Adipocyte (in vitro differentiated cells): ENCODE results near the gene COL8A2.

Experiments used
- DNase-seq: peaks from one replicate; pipeline ENCODE4 v3.0.0-alpha.2; 2015; ENCODE audit warnings: low read depth
- H3K27me3 ChIP-seq: replicated peaks from 2 replicates; pipeline ENCODE4 v1.7.0; 2013; ENCODE audit warnings: mild to moderate bottlenecking, low read length, moderate library complexity; ENCODE audit not compliant: control insufficient read depth, insufficient read depth
- H3K36me3 ChIP-seq: 2 replicates; pipeline ENCODE4 v1.7.0; 2013; ENCODE audit warnings: low read length, mild to moderate bottlenecking, moderate library complexity; ENCODE audit not compliant: control insufficient read depth, insufficient read depth, severe bottlenecking
- H3K4me1 ChIP-seq: 2 replicates; pipeline ENCODE4 v1.7.0; 2013; ENCODE audit warnings: mild to moderate bottlenecking, low read length, moderate library complexity; ENCODE audit not compliant: control insufficient read depth, insufficient read depth
- H3K4me3 ChIP-seq: 2 replicates; pipeline ENCODE4 v1.7.0; 2013; ENCODE audit warnings: mild to moderate bottlenecking, low read length, moderate library complexity
- H3K9ac ChIP-seq: 2 replicates; pipeline ENCODE4 v1.7.0; 2013; ENCODE audit warnings: mild to moderate bottlenecking, low read length, moderate library complexity
- H3K9me3 ChIP-seq: 2 replicates; pipeline ENCODE4 v1.7.0; 2013; ENCODE audit warnings: mild to moderate bottlenecking, low read length, moderate library complexity; ENCODE audit not compliant: control insufficient read depth

COL8A2 gene

GRCh38 chr1:36148821-36149236 is 23.8 kb upstream of the COL8A2 start:
- Histone ChIP-seq H3K27me3 (no peaks in the 10 kb centered on the region), H3K9me3 (no peaks in the 10 kb centered on the region), H3K36me3 (no peaks in the 10 kb centered on the region), H3K4me1 (peaks cover 32% of the 10 kb centered on the region), H3K4me3 (peak overlapping the region; percentile 96), H3K9ac (peak overlapping the region; percentile 95)
- no peak for DNase-seq

- Histone ChIP-seq H3K27me3 (no peaks in the 10 kb centered on the region), H3K9ac (no peak overlapping the region)
- no peak for DNase-seq
Measured at GRCh38 chr1:36144413-36144812, 19.4 kb upstream of the COL8A2 start.

GRCh38 chr1:36143424-36143823 is 18.4 kb upstream of the COL8A2 start:
- Histone ChIP-seq H3K9ac (no peak overlapping the region), H3K4me3 (no peak overlapping the region), H3K27me3 (no peaks in the 10 kb centered on the region), H3K9me3 (no peaks in the 10 kb centered on the region), H3K36me3 (peaks cover 12% of the 10 kb centered on the region), H3K4me1 (peaks cover 14% of the 10 kb centered on the region)
- no peak for DNase-seq

More at GRCh38 chr1:36144413-36144812, 19.4 kb upstream of the COL8A2 start:
- peaks cover 17% of the 10 kb centered on the region for H3K4me1 ChIP-seq
- no peak overlapping the region for H3K4me3 ChIP-seq
- no peaks in the 10 kb centered on the region for H3K9me3 ChIP-seq
- peaks cover 8% of the 10 kb centered on the region for H3K36me3 ChIP-seq

- Histone ChIP-seq H3K9me3 (no peaks in the 10 kb centered on the region), H3K4me1 (peaks cover 14% of the 10 kb centered on the region), H3K27me3 (no peaks in the 10 kb centered on the region), H3K9ac (no peak overlapping the region), H3K4me3 (no peak overlapping the region), H3K36me3 (peaks cover 26% of the 10 kb centered on the region)
- DNase-seq, result no peak
Measured at GRCh38 chr1:36142121-36142520, 17.1 kb upstream of the COL8A2 start.

GRCh38 chr1:36139521-36139920 is 14.5 kb upstream of the COL8A2 start:
- H3K4me3 ChIP-seq, result no peak overlapping the region
- no peaks in the 10 kb centered on the region for H3K27me3 ChIP-seq
- DNase-seq, result no peak
- H3K36me3 ChIP-seq, result peaks cover 30% of the 10 kb centered on the region
- H3K4me1 ChIP-seq, result peaks cover 40% of the 10 kb centered on the region
- no peak overlapping the region for H3K9ac ChIP-seq
- H3K9me3 ChIP-seq, result no peaks in the 10 kb centered on the region

GRCh38 chr1:36137776-36138175 is 12.8 kb upstream of the COL8A2 start:
- DNase-seq, result no peak
- Histone ChIP-seq H3K36me3 (peaks cover 27% of the 10 kb centered on the region), H3K27me3 (no peaks in the 10 kb centered on the region), H3K9ac (no peak overlapping the region), H3K4me1 (peaks cover 54% of the 10 kb centered on the region), H3K9me3 (no peaks in the 10 kb centered on the region), H3K4me3 (no peak overlapping the region)

- DNase-seq, result no peak
- no peaks in the 10 kb centered on the region for H3K9me3 ChIP-seq
- no peaks in the 10 kb centered on the region for H3K27me3 ChIP-seq
- peak overlapping the region; percentile 58 for H3K9ac ChIP-seq
- H3K36me3 ChIP-seq, result peaks cover 27% of the 10 kb centered on the region
- no peak overlapping the region for H3K4me3 ChIP-seq
- H3K4me1 ChIP-seq, result peaks cover 54% of the 10 kb centered on the region
Measured at GRCh38 chr1:36137226-36137625, 12.2 kb upstream of the COL8A2 start.

GRCh38 chr1:36136535-36136934 is 11.5 kb upstream of the COL8A2 start:
- H3K9ac ChIP-seq, result peak overlapping the region; percentile 66
- peaks cover 27% of the 10 kb centered on the region for H3K36me3 ChIP-seq
- peak overlapping the region; percentile 4 for H3K4me3 ChIP-seq
- H3K4me1 ChIP-seq, result peaks cover 54% of the 10 kb centered on the region
- peak; percentile 82 for DNase-seq
- H3K27me3 ChIP-seq, result no peaks in the 10 kb centered on the region
- H3K9me3 ChIP-seq, result no peaks in the 10 kb centered on the region

GRCh38 chr1:36135796-36136195 is 10.8 kb upstream of the COL8A2 start:
- peaks cover 54% of the 10 kb centered on the region for H3K4me1 ChIP-seq
- H3K4me3 ChIP-seq, result peak overlapping the region; percentile 4
- no peak for DNase-seq
- H3K9ac ChIP-seq, result peak overlapping the region; percentile 66
- no peaks in the 10 kb centered on the region for H3K9me3 ChIP-seq
- H3K36me3 ChIP-seq, result peaks cover 27% of the 10 kb centered on the region
- H3K27me3 ChIP-seq, result no peaks in the 10 kb centered on the region

GRCh38 chr1:36135330-36135667 is 10.3 kb upstream of the COL8A2 start:
- DNase-seq, result no peak

GRCh38 chr1:36134505-36135329 is 9.7 kb upstream of the COL8A2 start:
- Histone ChIP-seq H3K9me3 (no peaks in the 10 kb centered on the region), H3K36me3 (peaks cover 25% of the 10 kb centered on the region), H3K27me3 (no peaks in the 10 kb centered on the region), H3K4me1 (peaks cover 46% of the 10 kb centered on the region), H3K9ac (peak overlapping the region; percentile 66), H3K4me3 (no peak overlapping the region)
- peak; percentile 88 for DNase-seq

More at GRCh38 chr1:36135330-36135667, 10.3 kb upstream of the COL8A2 start:
- Histone ChIP-seq H3K4me1 (peaks cover 49% of the 10 kb centered on the region), H3K9ac (peak overlapping the region; percentile 66), H3K36me3 (peaks cover 27% of the 10 kb centered on the region), H3K9me3 (no peaks in the 10 kb centered on the region), H3K27me3 (no peaks in the 10 kb centered on the region), H3K4me3 (no peak overlapping the region)
